Nephron (organoid): ENCODE data around the gene LRRC8C.

Source experiments
- H3K27ac Mint-ChIP-seq, 3 experiments: 2 replicates each; pipeline ENCODE4 v1.8.0; 2020; ENCODE audit warnings: mixed read lengths in 3 of 3, mild to moderate bottlenecking in 2 of 3, moderate library complexity in 1 of 3
- H3K27me3 Mint-ChIP-seq: 2 replicates; pipeline ENCODE4 v1.8.0; 2021; ENCODE audit warnings: low read depth, mild to moderate bottlenecking, moderate library complexity, mixed read lengths
- H3K36me3 Mint-ChIP-seq: 2 replicates; pipeline ENCODE4 v1.8.0; 2020; ENCODE audit warnings: low read depth, mixed read lengths
- H3K4me1 Mint-ChIP-seq: 2 replicates; pipeline ENCODE4 v1.8.0; 2020; ENCODE audit warnings: mixed read lengths
- H3K4me3 Mint-ChIP-seq, 3 experiments: 2 replicates each; pipeline ENCODE4 v1.8.0; 2020; ENCODE audit warnings: mild to moderate bottlenecking in 3 of 3, mixed read lengths in 3 of 3, moderate library complexity in 2 of 3
- H3K9me3 Mint-ChIP-seq: 2 replicates; pipeline ENCODE4 v1.8.0; 2020; ENCODE audit warnings: mixed read lengths
- CTCF ChIP-seq, 3 experiments: fragments of 200-600 bp; sonication (generic); IDR thresholded peaks; one replicate each; pipeline ENCODE4 v1.5.0; 2021; ENCODE audit warnings: antibody characterized with exemption in 3 of 3; ENCODE audit not compliant: unreplicated experiment in 3 of 3

LRRC8C gene

DNA sequence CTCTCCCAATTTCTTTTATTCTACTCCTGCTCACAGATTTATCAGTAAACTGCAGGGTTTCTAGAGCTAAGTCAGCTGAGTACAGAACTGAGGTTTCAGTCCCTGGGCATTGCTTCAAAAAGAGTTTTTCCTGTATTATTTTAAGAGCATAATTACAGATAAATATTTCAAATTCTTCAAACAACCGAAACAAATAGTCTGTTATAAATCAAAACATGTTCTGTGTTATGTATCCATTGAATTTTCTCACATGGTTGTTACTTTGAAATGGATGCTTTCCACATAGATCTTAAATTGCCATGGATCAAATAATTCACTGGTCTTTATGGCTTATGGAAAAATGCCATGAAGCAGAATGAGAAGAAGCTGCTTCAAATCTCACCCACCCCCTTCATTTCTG is 64.5 kb downstream of the LRRC8C start:
- H3K27me3 Mint-ChIP-seq = peaks cover 2% of the 10 kb centered on the region
- H3K36me3 Mint-ChIP-seq = no peaks in the 10 kb centered on the region
- no peak for TF ChIP-seq CTCF (IDR thresholded peaks at IDR 0.05; ENCODE audit: unreplicated experiment in 3 of 3)
- no peak overlapping the region for H3K4me3 Mint-ChIP-seq
- H3K27ac Mint-ChIP-seq = peak overlapping the region in 2 of 3 experiments; percentile 5 to 77
- H3K9me3 Mint-ChIP-seq = no peaks in the 10 kb centered on the region
- peaks cover 24% of the 10 kb centered on the region for H3K4me1 Mint-ChIP-seq

GRCh38 chr1:89698020-89698560 is 65.2 kb downstream of the LRRC8C start:
- H3K27me3 Mint-ChIP-seq = no peaks in the 10 kb centered on the region
- TF ChIP-seq CTCF (IDR thresholded peaks at IDR 0.05; ENCODE audit: unreplicated experiment in 3 of 3) = no peak
- H3K4me3 Mint-ChIP-seq = no peak overlapping the region
- peaks cover 24% of the 10 kb centered on the region for H3K4me1 Mint-ChIP-seq
- peak overlapping the region; percentile 5 to 77 (median 15) for H3K27ac Mint-ChIP-seq
- H3K36me3 Mint-ChIP-seq = no peaks in the 10 kb centered on the region
- no peaks in the 10 kb centered on the region for H3K9me3 Mint-ChIP-seq

- Mint-ChIP-seq H3K4me1 (peaks cover 24% of the 10 kb centered on the region), H3K27ac (peak overlapping the region in 1 of 3 experiments; percentile 77), H3K36me3 (no peaks in the 10 kb centered on the region)
These were observed 65.7 kb downstream of the LRRC8C start for GRCh38 chr1:89698624-89699023.

GRCh38 chr1:89699451-89699986 is 66.6 kb downstream of the LRRC8C start:
- Mint-ChIP-seq H3K27me3 (no peaks in the 10 kb centered on the region), H3K9me3 (no peaks in the 10 kb centered on the region)

More at GRCh38 chr1:89698624-89699023, 65.7 kb downstream of the LRRC8C start:
- no peaks in the 10 kb centered on the region for H3K9me3 Mint-ChIP-seq
- no peak for TF ChIP-seq CTCF (IDR thresholded peaks at IDR 0.05; ENCODE audit: unreplicated experiment in 3 of 3)
- H3K27me3 Mint-ChIP-seq = no peaks in the 10 kb centered on the region
- H3K4me3 Mint-ChIP-seq = no peak overlapping the region

DNA sequence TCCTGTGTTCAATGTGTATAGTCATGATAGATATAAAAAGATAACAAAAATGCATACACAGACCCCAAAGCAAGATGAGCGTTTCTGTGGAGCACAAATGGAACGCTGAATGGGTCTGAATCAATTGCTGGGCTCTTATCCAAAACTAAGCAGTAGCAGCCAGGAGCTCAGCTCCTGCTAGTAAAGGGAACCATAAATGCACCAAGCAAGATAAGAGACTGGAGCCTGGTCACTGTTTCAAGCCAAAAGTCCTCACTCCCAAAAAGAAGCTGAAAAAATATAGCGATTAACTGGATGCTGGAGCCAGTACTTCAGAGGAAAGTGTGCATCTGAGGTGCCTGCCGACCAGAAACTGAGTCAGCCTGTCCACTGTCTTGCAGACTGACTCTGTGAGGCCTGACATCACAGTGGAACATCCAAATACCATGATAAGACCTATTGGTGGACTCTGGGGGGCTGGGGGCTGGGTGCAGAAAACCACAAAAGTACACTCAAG is 68.9 kb downstream of the LRRC8C start:
- peaks cover 24% of the 10 kb centered on the region for H3K4me1 Mint-ChIP-seq
- no peaks in the 10 kb centered on the region for H3K9me3 Mint-ChIP-seq
- no peaks in the 10 kb centered on the region for H3K27me3 Mint-ChIP-seq
- H3K36me3 Mint-ChIP-seq = no peaks in the 10 kb centered on the region
- H3K27ac Mint-ChIP-seq = peak overlapping the region in 1 of 3 experiments; percentile 25
- no peak for TF ChIP-seq CTCF (IDR thresholded peaks at IDR 0.05; ENCODE audit: unreplicated experiment in 3 of 3)
- H3K4me3 Mint-ChIP-seq = no peak overlapping the region

More at GRCh38 chr1:89699451-89699986, 66.6 kb downstream of the LRRC8C start:
- H3K27ac Mint-ChIP-seq = no peak overlapping the region
- H3K36me3 Mint-ChIP-seq = no peaks in the 10 kb centered on the region
- peaks cover 24% of the 10 kb centered on the region for H3K4me1 Mint-ChIP-seq
- no peak for TF ChIP-seq CTCF (IDR thresholded peaks at IDR 0.05; ENCODE audit: unreplicated experiment in 3 of 3)
- H3K4me3 Mint-ChIP-seq = no peak overlapping the region
